Mucosa of rectum (tissue), 2 donors: ENCODE data around the gene TMEM170B.

Experiments used
- H3K27ac ChIP-seq, 2 donors: one replicate each; pipeline ENCODE4 v1.7.0; 2013; ENCODE audit warnings: inconsistent platforms in 2 of 2, low read depth in 2 of 2, low read length in 2 of 2
- H3K27me3 ChIP-seq, 2 donors: one replicate each; pipeline ENCODE4 v1.7.0; 2013; ENCODE audit warnings: low read length in 2 of 2; ENCODE audit not compliant: control insufficient read depth in 2 of 2, insufficient read depth in 2 of 2
- H3K36me3 ChIP-seq, 2 donors: one replicate each; pipeline ENCODE4 v1.7.0; 2013; ENCODE audit warnings: low read length in 2 of 2; ENCODE audit not compliant: control insufficient read depth in 2 of 2, insufficient read depth in 2 of 2
- H3K4me1 ChIP-seq, 2 donors: one replicate each; pipeline ENCODE4 v1.7.0; 2013; ENCODE audit warnings: low read length in 2 of 2, mild to moderate bottlenecking in 1 of 2; ENCODE audit not compliant: control insufficient read depth in 2 of 2, insufficient read depth in 2 of 2
- H3K4me3 ChIP-seq, 2 donors: one replicate each; pipeline ENCODE4 v1.7.0; 2013; ENCODE audit warnings: low read length in 2 of 2
- H3K9ac ChIP-seq, 2 donors: one replicate each; pipeline ENCODE4 v1.7.0; 2013; ENCODE audit warnings: low read length in 2 of 2, low read depth in 1 of 2, mild to moderate bottlenecking in 1 of 2
- H3K9me3 ChIP-seq, 2 donors: one replicate each; pipeline ENCODE4 v1.7.0; 2013; ENCODE audit warnings: low read length in 2 of 2; ENCODE audit not compliant: control insufficient read depth in 2 of 2
- donor health status: healthy.
- donor health status: Normal muscosa, but diverticular disease.

TMEM170B gene

DNA sequence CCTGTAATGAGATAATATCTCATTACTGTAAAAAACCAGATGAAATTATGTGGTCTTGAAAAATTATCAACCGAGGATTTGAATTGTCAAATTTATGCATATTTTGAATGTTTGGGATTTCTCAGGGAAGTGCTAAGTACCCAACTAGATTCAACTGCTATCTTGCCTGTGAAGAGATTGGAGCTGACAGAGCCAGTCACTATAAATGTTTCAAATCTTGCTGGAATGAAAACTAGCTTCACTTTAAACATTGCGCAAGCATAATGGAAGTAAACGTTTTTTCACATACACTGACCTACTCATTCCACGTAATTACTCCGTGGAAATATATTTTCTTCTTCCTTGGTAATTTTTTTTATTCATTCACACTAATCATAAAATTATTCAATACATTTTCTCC is 46.7 kb downstream of the TMEM170B start:
- Histone ChIP-seq H3K9ac (no peak overlapping the region), H3K27ac (no peak overlapping the region), H3K9me3 (no peaks in the 10 kb centered on the region), H3K36me3 (no peaks in the 10 kb centered on the region), H3K4me3 (no peak overlapping the region), H3K27me3 (no peaks in the 10 kb centered on the region), H3K4me1 (no peaks in the 10 kb centered on the region)

- H3K9ac ChIP-seq: no peak overlapping the region
- H3K9me3 ChIP-seq: no peaks in the 10 kb centered on the region
- no peaks in the 10 kb centered on the region for H3K4me1 ChIP-seq
- no peak overlapping the region for H3K27ac ChIP-seq
- H3K4me3 ChIP-seq: no peak overlapping the region
- no peaks in the 10 kb centered on the region for H3K27me3 ChIP-seq
- no peaks in the 10 kb centered on the region for H3K36me3 ChIP-seq
Measured at GRCh38 chr6:11585426-11586016, 48.0 kb downstream of the TMEM170B start.

GRCh38 chr6:11586117-11586516 is 48.6 kb downstream of the TMEM170B start:
- Histone ChIP-seq H3K9me3 (no peaks in the 10 kb centered on the region), H3K27ac (no peak overlapping the region), H3K4me3 (no peak overlapping the region), H3K27me3 (no peaks in the 10 kb centered on the region), H3K4me1 (no peaks in the 10 kb centered on the region), H3K9ac (no peak overlapping the region), H3K36me3 (no peaks in the 10 kb centered on the region)

DNA sequence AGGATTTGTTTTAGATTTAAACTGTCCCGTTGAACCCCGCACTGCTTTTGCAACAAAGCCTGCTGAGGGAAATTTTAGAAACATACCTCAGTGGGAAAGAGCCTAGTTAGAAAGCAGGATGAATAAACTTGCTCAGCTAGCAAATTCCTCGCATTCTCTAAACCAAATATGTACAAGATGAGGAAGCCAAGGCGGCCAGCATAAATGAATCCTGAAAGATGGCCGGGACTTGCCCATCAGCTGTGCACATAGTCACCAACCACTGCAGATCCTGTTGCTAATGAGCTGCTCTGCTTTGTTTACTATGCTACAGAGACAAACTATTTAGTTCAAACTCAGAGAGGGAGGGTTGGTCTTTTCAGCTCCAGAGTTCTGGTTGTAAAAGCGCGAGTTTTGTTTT is 49.0 kb downstream of the TMEM170B start:
- no peaks in the 10 kb centered on the region for H3K27me3 ChIP-seq
- H3K36me3 ChIP-seq: no peaks in the 10 kb centered on the region
- no peaks in the 10 kb centered on the region for H3K9me3 ChIP-seq
- H3K4me1 ChIP-seq: no peaks in the 10 kb centered on the region
- H3K9ac ChIP-seq: no peak overlapping the region
- no peak overlapping the region for H3K4me3 ChIP-seq
- H3K27ac ChIP-seq: no peak overlapping the region

DNA sequence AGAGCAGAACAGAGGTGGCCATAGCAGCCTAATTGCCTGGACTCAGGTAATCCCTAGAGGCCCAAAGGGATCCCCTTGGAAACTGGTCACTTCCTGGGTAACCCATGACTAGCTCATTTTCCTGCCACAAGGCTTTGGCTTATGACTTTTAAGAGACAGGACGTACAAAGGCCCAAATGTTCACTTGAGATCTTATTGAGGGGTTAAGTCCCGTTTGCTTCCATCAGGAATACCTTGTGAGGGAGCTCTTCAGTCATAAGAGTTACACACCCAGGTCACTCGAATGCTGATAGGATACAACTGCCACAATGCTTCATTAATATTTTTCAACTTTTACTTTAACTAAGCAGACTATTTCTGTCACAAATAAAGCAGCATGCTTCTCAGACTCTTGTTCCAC is 51.7 kb downstream of the TMEM170B start:
- Histone ChIP-seq H3K4me3 (no peak overlapping the region), H3K9me3 (no peaks in the 10 kb centered on the region), H3K36me3 (no peaks in the 10 kb centered on the region), H3K9ac (no peak overlapping the region), H3K27ac (no peak overlapping the region), H3K27me3 (no peaks in the 10 kb centered on the region), H3K4me1 (no peaks in the 10 kb centered on the region)

- Histone ChIP-seq H3K27me3 (no peaks in the 10 kb centered on the region), H3K9me3 (no peaks in the 10 kb centered on the region), H3K4me3 (no peak overlapping the region), H3K27ac (no peak overlapping the region), H3K36me3 (no peaks in the 10 kb centered on the region), H3K9ac (no peak overlapping the region), H3K4me1 (no peaks in the 10 kb centered on the region)
Measured at GRCh38 chr6:11592294-11592906, 54.9 kb downstream of the TMEM170B start.

DNA sequence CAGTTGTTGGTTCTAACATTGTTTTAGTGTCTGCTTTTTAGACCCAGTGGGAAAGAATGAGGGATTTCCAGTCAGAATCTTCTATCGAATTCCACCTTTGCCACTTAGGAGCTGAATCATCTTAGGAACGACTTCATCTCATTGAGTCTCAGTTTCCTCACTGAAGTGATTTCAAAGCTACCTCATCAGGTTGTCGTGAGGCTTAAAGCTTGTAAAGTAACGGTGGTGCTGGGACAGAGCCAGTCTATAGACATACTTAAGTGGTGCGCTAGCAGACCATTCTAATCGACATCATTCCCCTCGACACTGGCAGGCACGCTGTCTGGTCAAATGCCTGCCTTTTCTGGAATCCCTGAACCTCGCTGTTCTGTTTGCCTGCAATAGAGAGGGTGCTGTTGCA is 55.5 kb downstream of the TMEM170B start:
- H3K9ac ChIP-seq: no peak overlapping the region
- no peaks in the 10 kb centered on the region for H3K36me3 ChIP-seq
- H3K27ac ChIP-seq: no peak overlapping the region
- H3K9me3 ChIP-seq: no peaks in the 10 kb centered on the region
- H3K27me3 ChIP-seq: no peaks in the 10 kb centered on the region
- H3K4me3 ChIP-seq: no peak overlapping the region
- no peaks in the 10 kb centered on the region for H3K4me1 ChIP-seq

DNA sequence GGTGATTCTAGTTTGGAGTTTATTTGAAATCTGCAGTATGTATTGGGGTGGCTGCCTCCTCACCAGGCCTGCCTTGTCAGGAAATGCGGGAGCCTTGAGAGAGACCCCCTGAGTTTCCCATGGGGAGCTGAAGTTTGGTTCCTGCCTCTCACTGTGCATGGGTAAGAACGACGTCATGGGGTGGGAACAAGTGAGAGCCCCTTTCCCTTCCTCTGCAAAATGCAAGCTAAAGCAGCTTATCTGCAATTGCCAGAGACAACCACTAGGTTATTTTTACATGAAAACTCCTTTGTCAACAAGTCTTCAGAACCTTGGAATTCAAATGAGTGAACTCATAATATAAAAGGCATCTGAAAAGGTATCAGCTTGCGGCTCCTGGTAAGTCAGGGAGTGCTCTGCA is 58.4 kb downstream of the TMEM170B start:
- Histone ChIP-seq H3K36me3 (no peaks in the 10 kb centered on the region), H3K9me3 (no peaks in the 10 kb centered on the region), H3K4me1 (no peaks in the 10 kb centered on the region), H3K27me3 (no peaks in the 10 kb centered on the region), H3K9ac (no peak overlapping the region), H3K27ac (no peak overlapping the region), H3K4me3 (no peak overlapping the region)

- H3K4me1 ChIP-seq: no peaks in the 10 kb centered on the region
- no peak overlapping the region for H3K9ac ChIP-seq
- H3K9me3 ChIP-seq: no peaks in the 10 kb centered on the region
- no peaks in the 10 kb centered on the region for H3K36me3 ChIP-seq
- no peaks in the 10 kb centered on the region for H3K27me3 ChIP-seq
- no peak overlapping the region for H3K27ac ChIP-seq
- no peak overlapping the region for H3K4me3 ChIP-seq
Measured at GRCh38 chr6:11596640-11597237, 59.2 kb downstream of the TMEM170B start.

GRCh38 chr6:11598687-11599086 is 61.1 kb downstream of the TMEM170B start:
- Histone ChIP-seq H3K4me3 (no peak overlapping the region), H3K4me1 (no peaks in the 10 kb centered on the region), H3K27ac (no peak overlapping the region), H3K9me3 (no peaks in the 10 kb centered on the region), H3K36me3 (no peaks in the 10 kb centered on the region), H3K9ac (no peak overlapping the region), H3K27me3 (no peaks in the 10 kb centered on the region)
